ENCODE data around the gene SENP2. TPM values are rescaled to one million over a fixed set of nuclear protein-coding genes. Genes with fewer than 3 reads are reported as not detected.
"Not testable (repeated sequence)": the region's sequence is repeated elsewhere in the genome, so short reads cannot be mapped to it uniquely, and the experiment has no call there.

SENP2 gene
- total RNA-seq, 2 experiments from 2014 or later = 61.1 to 61.2 TPM

- peak; percentile 81 for TF ChIP-seq CTCF (IDR thresholded peaks at IDR 0.05)
- Histone ChIP-seq H3K9me3 (ENCODE audit: control insufficient read depth in 1 of 2, insufficient read depth in 1 of 2, low read length in 2 of 2) (no peaks in the 10 kb centered on the region), H3K27me3 (ENCODE audit: control insufficient read depth in 1 of 2, insufficient read depth in 2 of 2, low read length in 2 of 2) (no peaks in the 10 kb centered on the region), H3K36me3 (ENCODE audit: insufficient read depth, low read length) (no peaks in the 10 kb centered on the region), H3K4me1 (ENCODE audit: insufficient read depth, low read length) (peaks cover 6% of the 10 kb centered on the region), H3K27ac (ENCODE audit: low read depth in 1 of 2, low read length in 2 of 2) (no peak overlapping the region), H3K4me3 (ENCODE audit: low read length) (no peak overlapping the region)
- peak; percentile 67 for ATAC-seq (ENCODE audit: poor library complexity)
- H3K4me3 Mint-ChIP-seq = no peak overlapping the region
- no peaks in the 10 kb centered on the region for H3K4me1 Mint-ChIP-seq (ENCODE audit: low read depth)
- ChIA-PET CTCF (interaction anchor here (1.1 to 1.6 kb wide), 8 partner anchors 9 to 880 kb away, joined by 3 to 6 read pairs (median 4); no protein-coding TSS in a partner anchor), POLR2A (interaction anchor here (0.6 to 1.0 kb wide), 2 partner anchors 17 to 20 kb away, joined by 3 read pairs; no protein-coding TSS in a partner anchor)
- no peaks in the 10 kb centered on the region for H3K9me3 Mint-ChIP-seq
- H3K27me3 Mint-ChIP-seq = peaks cover 13% of the 10 kb centered on the region
- H3K36me3 Mint-ChIP-seq (ENCODE audit: low read depth) = no peaks in the 10 kb centered on the region
- intact Hi-C loops (cut with DNase I, micrococcal nuclease) = no loop called here
- DNase-seq = peak; percentile 22 to 77 (median 46)
- H3K27ac Mint-ChIP-seq = no peak overlapping the region
These were observed 74.1 kb downstream of the SENP2 start for GRCh38 chr3:185659942-185660921.

GRCh38 chr3:185661296-185661695 is 75.2 kb downstream of the SENP2 start:
- H3K27me3 Mint-ChIP-seq = peaks cover 13% of the 10 kb centered on the region

GRCh38 chr3:185661772-185662171 is 75.7 kb downstream of the SENP2 start:
- H3K27ac ChIP-seq (ENCODE audit: low read depth in 1 of 2, low read length in 2 of 2) = no peak overlapping the region
- no peaks in the 10 kb centered on the region for H3K36me3 Mint-ChIP-seq (ENCODE audit: low read depth)
- no peaks in the 10 kb centered on the region for H3K9me3 ChIP-seq (ENCODE audit: control insufficient read depth in 1 of 2, insufficient read depth in 1 of 2, low read length in 2 of 2)
- peaks cover 6% of the 10 kb centered on the region for H3K4me1 ChIP-seq (ENCODE audit: insufficient read depth, low read length)
- ChIA-PET CTCF (interaction anchor here (0.6 kb wide), 1 partner anchor 1552 kb away, joined by 4 read pairs; no protein-coding TSS in a partner anchor), POLR2A (no interaction called here)
- no peak for DNase-seq
- H3K27ac Mint-ChIP-seq = no peak overlapping the region
- TF ChIP-seq CTCF (IDR thresholded peaks at IDR 0.05) = no peak
- no peaks in the 10 kb centered on the region for H3K9me3 Mint-ChIP-seq
- intact Hi-C loops (cut with DNase I, micrococcal nuclease) = no loop called here
- peaks cover 13% of the 10 kb centered on the region for H3K27me3 Mint-ChIP-seq
- H3K27me3 ChIP-seq (ENCODE audit: control insufficient read depth in 1 of 2, insufficient read depth in 2 of 2, low read length in 2 of 2) = no peaks in the 10 kb centered on the region
- H3K4me3 Mint-ChIP-seq = no peak overlapping the region
- H3K4me1 Mint-ChIP-seq (ENCODE audit: low read depth) = no peaks in the 10 kb centered on the region
- no peak overlapping the region for H3K4me3 ChIP-seq (ENCODE audit: low read length)
- H3K36me3 ChIP-seq (ENCODE audit: insufficient read depth, low read length) = no peaks in the 10 kb centered on the region
- no peak for ATAC-seq (ENCODE audit: poor library complexity)

More at GRCh38 chr3:185661296-185661695, 75.2 kb downstream of the SENP2 start:
- intact Hi-C loops (cut with DNase I, micrococcal nuclease); H3K4me1 ChIP-seq (ENCODE audit: insufficient read depth, low read length); H3K36me3 ChIP-seq (ENCODE audit: insufficient read depth, low read length); H3K27ac ChIP-seq (ENCODE audit: low read depth in 1 of 2, low read length in 2 of 2); H3K4me1 Mint-ChIP-seq (ENCODE audit: low read depth); H3K27me3 ChIP-seq (ENCODE audit: control insufficient read depth in 1 of 2, insufficient read depth in 2 of 2, low read length in 2 of 2); H3K4me3 Mint-ChIP-seq; H3K9me3 Mint-ChIP-seq; ATAC-seq (ENCODE audit: poor library complexity); H3K9me3 ChIP-seq (ENCODE audit: control insufficient read depth in 1 of 2, insufficient read depth in 1 of 2, low read length in 2 of 2); DNase-seq; POLR2A ChIA-PET; H3K4me3 ChIP-seq (ENCODE audit: low read length); H3K36me3 Mint-ChIP-seq (ENCODE audit: low read depth); H3K27ac Mint-ChIP-seq: not testable (repeated sequence)
- CTCF ChIA-PET = interaction anchor here (0.6 to 1.6 kb wide), 3 partner anchors 17 to 1552 kb away, joined by 3 to 4 read pairs (median 4); no protein-coding TSS in a partner anchor
